T-helper 2 cell (primary cell): ENCODE data around the gene RHCE.
A peak's percentile ranks its signal among the peaks of the same experiment; 100 is the strongest.
"Not testable (repeated sequence)": the region's sequence is repeated elsewhere in the genome, so short reads cannot be mapped to it uniquely, and the experiment has no call there.

Source experiments
- DNase-seq, 5 experiments: peaks; one replicate each; pipeline versions ENCODE4 v3.0.0 to v3.0.0-alpha.2; 2012 to 2022

The RHCE gene

DNA sequence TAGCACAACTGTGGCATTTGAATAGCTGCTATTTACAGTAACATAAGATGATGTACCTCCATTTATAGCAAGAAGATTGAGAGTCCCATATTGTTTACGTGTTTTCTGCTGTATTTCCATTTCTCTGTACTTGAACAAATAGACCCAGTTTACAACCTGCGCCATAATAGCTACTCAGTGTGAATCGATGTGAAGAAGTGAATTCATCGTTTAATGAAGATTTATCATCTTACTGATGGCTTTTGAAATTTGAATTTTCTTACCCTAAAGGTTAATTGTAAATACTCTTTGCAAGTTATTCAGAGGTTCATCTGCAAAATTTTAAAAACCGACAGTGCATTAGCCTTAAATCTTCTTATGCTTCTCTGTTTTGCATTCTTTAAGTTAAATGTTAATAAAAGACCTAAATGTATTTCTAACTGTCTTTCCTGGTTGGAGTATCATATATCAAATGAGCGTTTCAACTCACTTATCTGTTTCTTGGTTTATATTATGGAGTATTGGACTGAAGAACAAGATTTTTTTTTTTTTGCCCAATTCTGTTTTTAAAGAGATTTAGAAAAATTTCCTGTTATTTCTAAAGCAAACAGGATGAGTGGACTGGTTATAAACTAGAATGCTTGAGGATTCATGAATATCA, 12.2 kb upstream of the RHCE start:
- no peak for DNase-seq

DNA sequence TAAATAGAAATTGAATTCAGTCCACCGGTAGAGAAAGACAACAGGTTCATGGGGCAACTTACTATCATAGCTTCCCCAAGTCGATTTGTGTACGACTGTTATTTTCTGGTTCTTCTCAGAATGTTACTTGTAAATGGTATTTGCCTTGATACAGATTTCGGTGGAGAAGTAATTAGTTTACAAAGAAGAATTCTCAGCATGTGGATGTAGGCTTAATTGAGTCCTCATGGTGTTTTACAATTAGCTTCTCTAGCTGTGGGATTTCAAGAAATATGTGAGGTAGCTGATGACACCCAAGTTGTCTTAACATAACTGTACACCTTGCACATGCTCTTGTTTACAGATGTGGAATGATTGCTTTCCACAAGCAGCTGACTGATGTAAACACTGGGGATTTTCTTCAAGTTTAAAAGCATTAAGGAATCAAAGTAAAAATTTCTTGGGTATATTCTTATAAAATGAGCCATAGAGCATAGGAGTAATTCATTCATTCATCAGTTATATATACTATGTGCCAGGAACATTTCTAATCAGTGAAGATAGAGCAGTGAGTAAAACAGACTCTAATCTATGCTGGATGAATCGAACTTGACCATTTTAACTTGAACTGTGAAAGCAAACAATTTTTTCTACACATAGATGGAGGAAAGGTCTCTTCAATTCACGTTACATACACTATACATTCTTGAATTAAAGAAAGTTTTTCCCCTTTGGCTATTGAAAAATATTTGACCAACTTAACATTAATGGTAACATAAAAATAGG, 11.5 kb upstream of the RHCE start:
- no peak for DNase-seq

- DNase-seq, result peak in 2 of 5 experiments; percentile 74 to 83
Observed at GRCh38 chr1:25430967-25431881, 10.6 kb upstream of the RHCE start.

GRCh38 chr1:25430073-25430966, 9.7 kb upstream of the RHCE start, which contains the start of gene MACO1:
MACO1 (plus strand) TSS chr1:25430897; CDS start chr1:25431099, 202 bp downstream.
- peak; percentile 90 to 96 (median 95) for DNase-seq

GRCh38 chr1:25428475-25429166, 8.0 kb upstream of the RHCE start:
- DNase-seq, result no peak

DNA sequence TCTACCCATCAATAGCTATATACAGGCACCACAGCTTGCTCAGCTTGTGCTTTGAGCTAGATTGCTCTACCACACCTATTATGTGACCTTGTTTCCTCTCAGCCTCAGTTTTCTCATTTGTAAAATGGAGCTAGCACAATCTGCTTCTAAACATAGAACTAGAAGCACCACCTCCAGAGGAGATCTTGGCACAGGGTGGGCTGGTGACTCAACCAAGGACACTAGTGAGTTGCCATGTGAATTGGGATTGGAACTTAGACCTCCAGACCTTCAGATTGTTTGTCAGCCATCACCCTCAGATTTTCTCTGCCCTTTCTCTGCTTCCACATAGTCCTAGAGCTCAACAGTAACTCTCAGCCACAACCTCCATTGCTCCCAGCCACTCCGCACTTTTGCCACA, 7.1 kb upstream of the RHCE start:
- no peak for DNase-seq

GRCh38 chr1:25425098-25426085, 4.8 kb upstream of the RHCE start:
- DNase-seq, result no peak

DNA sequence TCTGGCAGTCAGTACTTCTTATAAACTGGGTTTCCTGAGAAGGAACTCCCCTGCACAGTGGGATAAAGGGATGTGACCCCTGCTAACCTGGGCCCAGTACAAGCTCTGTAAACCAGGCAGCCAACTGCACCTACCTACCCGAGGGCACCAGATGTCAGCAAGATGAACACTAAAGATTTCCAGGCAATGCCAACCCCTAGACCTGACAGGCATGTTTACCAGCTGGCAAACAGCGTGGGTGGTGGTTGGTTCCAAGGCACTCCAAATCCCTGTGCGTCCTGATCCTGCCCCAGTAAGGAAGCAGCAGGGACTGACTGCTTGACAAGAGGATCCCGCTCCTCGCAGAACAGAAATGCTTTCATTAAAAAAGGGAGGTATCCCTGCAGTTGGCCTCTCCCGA, 2.6 kb upstream of the RHCE start:
- DNase-seq, result not testable (repeated sequence)

DNA sequence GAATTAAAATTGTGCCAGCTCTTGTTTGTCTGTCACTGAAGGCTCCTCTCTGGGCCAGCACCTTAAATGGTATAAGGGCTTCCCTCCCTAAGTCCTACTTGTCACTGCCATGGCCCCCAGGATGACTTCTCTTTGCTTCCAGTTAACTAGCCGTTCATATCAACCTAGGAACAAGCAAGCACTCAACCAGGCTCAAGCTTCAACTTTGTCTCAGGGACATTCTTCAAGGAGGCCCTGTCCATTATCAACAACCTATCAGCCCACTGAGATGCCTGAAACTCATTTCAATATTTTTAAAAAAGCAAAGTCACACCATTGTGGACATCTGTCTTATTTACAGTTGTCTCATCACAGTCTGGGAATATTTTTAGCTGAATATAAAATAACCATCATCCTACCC, 1.3 kb downstream of the RHCE start:
- DNase-seq, result not testable (repeated sequence)

DNA sequence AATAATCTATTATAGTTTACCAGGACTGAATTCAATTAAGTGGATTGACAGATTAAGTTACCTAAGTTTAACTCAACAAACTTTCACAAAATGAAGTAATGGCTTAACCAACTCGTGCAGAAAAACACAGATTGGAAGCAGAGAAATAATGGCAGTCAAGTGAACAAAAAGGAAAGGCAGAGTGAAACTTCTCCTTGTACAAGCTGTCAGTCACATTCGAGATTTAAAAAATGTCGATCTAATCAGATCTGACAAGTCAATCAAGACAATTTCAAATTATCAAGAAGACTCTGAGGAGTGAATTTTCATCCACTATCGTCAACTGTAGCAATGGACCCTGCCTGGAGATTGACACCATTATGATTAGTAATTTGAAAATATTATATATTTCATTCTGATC, 3.3 kb downstream of the RHCE start:
- DNase-seq, result not testable (repeated sequence)

DNA sequence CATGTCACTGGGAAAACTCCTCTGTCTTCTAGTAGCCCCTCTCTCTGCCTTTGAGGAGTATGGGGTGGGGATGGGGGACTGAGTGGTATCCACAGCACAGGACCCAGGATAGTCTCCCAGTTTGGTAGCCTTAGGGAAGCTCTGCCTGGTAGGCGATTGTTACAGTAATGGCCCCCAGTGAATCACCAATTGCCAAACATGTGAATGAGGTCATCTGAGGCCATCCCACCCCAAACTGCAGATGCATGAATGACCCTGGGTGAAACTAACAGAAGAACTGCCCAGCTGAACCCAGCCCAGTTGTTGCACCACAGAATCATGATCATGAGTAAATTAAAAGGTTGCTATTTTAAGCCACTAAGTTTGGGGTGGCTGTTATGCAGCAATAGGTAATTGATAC, 6.0 kb downstream of the RHCE start:
- DNase-seq, result not testable (repeated sequence)

- not testable (repeated sequence) for DNase-seq
Observed at GRCh38 chr1:25414157-25414556, 6.5 kb downstream of the RHCE start.

- not testable (repeated sequence) for DNase-seq
Observed at GRCh38 chr1:25412872-25413623, 7.6 kb downstream of the RHCE start.

DNA sequence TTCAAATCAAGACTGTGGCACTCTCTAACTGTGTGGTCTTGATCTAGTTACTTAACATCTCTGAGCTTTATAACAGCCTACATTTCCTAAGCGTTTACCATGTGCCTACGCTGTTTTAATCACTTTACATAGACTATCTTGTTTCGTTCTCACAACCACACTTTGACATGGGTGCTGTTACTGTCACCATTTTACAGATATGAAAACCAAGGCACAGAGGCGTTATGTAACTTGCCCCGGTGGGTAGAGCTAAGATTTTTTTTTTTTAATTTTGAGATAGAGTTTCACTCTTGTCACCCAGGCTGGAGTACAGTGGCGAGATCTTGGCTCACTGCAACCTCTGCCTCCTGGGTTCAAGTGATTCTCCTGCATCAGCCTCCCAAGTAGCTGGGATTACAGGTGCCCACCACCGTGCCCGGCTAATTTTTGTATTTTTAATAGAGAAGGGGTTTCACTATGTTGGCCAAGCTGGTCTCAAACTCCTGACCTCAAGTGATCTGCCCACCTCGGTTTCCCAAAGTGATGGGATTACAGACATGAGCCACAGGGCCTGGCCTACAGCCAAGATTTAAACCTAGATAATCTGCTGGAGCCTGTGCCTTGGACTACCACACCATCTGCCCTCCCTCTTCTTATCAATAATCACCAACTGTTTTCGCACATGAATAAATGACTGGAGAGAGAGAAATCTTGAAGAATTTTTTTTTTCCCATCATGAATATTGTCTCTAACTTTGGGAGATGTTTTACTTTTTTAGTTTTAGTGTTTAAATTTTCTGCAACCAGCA, 10.8 kb downstream of the RHCE start:
- DNase-seq, result not testable (repeated sequence)

DNA sequence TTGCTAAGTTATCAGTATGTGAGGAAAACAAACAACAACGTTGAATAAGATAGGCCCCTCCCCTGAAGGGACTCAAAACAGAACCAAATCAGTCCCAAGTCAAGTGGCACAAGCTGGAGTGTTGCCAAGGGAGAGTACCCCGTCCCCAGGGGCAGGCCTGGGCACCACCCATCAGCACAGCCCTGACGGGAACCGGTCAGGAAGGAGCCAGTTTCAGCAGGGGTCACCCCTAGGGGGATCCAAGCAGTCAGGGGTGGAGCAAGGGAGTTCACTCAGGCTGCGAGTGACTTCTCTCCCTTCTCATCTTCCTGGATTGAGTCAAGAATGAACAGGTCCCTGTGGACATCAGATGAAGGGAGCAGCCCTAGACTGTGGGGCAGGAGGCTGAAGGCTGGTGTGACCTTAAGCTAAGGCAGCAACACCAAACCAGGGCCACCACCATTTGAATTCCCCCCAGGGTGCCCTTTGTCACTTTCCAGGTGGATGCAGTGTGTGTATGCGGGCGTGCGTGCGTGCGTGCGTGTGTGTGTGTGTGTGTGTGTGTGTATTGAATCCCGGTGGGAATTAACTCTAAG, 14.8 kb downstream of the RHCE start:
- DNase-seq, result not testable (repeated sequence)

DNA sequence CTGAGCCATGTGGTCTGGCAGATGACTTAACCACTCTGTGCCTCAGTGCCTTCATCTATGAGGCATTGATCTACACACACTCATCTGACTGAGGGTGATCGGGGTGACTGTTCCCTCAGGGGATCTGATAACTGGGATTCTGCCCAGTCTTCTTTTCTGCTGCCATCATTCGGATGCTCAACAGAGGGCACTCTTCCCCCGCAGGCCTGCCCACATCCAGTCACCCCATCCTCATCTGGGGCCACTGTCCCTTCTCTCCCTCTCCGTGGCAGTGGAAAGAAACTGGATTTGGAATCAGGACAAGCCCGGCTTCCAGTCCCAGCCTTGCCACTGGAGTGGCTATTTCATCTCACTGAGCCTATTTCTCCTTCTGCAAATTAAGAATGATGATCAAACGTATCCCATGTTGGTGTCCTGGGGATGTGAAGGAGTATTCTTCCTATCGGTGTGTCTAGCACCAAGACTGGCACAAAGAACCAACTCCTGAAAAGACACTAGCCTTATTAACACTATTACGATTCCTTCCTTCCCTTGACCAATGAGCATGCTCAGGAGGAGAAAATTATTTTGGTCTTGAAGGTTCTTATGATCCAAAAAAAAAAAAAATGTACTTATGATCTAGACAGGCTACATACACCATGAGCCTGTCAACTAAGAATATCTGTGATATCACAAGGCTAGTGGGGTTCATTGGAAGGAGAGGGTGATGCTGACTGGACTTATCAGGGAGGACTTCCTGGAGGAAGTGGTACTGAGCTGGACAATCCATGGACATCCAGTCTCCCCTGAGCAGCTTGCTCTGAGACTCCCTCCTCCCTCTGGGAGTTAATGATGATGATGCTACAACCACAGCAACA, 17.4 kb downstream of the RHCE start:
- not testable (repeated sequence) for DNase-seq

DNA sequence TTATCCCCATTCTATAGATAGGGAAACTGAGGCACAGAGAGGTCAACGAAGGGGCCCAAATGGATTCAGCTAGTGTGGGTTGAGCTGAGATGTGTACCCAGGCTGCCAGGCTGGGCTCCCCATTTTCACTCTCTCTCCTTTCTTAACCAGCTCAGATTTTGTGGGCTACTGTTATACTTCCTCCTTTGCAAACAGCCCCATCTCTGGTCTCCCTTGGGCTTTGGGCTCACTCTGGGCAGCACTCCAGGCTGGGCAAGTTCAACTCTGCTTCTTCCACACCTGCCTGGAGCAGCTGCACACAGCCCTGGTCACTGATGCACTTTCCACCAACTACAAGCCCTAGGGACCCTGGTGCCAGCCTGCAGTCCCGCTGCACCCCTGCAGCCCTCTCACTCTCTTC, 22.5 kb downstream of the RHCE start:
- not testable (repeated sequence) for DNase-seq
